ENCODE measurements around the gene AKAIN1. TPM values are rescaled to one million over a fixed set of nuclear protein-coding genes. Genes with fewer than 3 reads are reported as not detected.

Gene AKAIN1
- total RNA-seq, 2 experiments from 2014 or later: not detected

DNA sequence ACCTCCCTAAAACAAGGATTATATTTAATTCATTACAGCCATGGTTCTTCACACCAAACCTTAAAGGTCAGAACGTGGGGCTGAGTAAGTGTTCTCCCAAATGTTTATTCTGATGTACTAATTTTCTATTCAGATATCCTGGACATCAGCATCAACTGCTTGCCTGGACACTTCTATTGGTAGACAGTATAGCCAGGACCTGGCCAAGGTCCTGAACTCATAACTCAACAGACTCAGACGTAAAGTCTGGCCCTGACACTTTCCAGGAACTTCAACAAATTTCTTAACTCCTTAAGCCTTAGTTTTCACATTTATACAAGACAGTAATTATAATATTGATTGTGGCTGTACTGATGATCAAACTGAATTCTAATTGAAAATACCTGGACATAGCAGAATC, 89.1 kb downstream of the AKAIN1 start:
- no peak overlapping the region for H3K4me3 ChIP-seq (ENCODE audit: low read depth, low read length, poor library complexity, severe bottlenecking)
- intact Hi-C loops (cut with micrococcal nuclease; ENCODE audit: unreplicated experiment): no loop called here
- POLR2A ChIA-PET: no interaction called here
- H3K4me1 ChIP-seq (ENCODE audit: insufficient read depth, low read length, poor library complexity, severe bottlenecking): no peaks in the 10 kb centered on the region
- no peaks in the 10 kb centered on the region for H3K9me3 ChIP-seq (ENCODE audit: low read length)
- no peak overlapping the region for H2AFZ ChIP-seq (ENCODE audit: low read length)
- no TSS peak for BruUV-seq (replicated peaks)
- H3K9me2 ChIP-seq (ENCODE audit: insufficient read depth, low read length): no peaks in the 10 kb centered on the region
- no peaks in the 10 kb centered on the region for H4K20me1 ChIP-seq (ENCODE audit: insufficient read depth, low read length)
- TF ChIP-seq, protein P1, sequence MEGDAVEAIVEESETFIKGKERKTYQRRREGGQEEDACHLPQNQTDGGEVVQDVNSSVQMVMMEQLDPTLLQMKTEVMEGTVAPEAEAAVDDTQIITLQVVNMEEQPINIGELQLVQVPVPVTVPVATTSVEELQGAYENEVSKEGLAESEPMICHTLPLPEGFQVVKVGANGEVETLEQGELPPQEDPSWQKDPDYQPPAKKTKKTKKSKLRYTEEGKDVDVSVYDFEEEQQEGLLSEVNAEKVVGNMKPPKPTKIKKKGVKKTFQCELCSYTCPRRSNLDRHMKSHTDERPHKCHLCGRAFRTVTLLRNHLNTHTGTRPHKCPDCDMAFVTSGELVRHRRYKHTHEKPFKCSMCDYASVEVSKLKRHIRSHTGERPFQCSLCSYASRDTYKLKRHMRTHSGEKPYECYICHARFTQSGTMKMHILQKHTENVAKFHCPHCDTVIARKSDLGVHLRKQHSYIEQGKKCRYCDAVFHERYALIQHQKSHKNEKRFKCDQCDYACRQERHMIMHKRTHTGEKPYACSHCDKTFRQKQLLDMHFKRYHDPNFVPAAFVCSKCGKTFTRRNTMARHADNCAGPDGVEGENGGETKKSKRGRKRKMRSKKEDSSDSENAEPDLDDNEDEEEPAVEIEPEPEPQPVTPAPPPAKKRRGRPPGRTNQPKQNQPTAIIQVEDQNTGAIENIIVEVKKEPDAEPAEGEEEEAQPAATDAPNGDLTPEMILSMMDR (conservative IDR thresholded peaks at IDR 0.05; ENCODE audit: low read length): no peak
- no peak for TF ChIP-seq EZH2phosphoT487 (IDR thresholded peaks at IDR 0.05; ENCODE audit: borderline replicate concordance, low read depth, low read length)
- CTCF ChIA-PET (ENCODE audit: unreplicated experiment): no interaction called here
- no peaks in the 10 kb centered on the region for H3K36me3 ChIP-seq (ENCODE audit: insufficient read depth, low read length)
- no peaks in the 10 kb centered on the region for H3K79me2 ChIP-seq (ENCODE audit: insufficient read depth, low read depth, low read length)
- H3K27ac ChIP-seq (ENCODE audit: low read depth, low read length, poor library complexity, severe bottlenecking): no peak overlapping the region
- no peak overlapping the region for H3K4me2 ChIP-seq (ENCODE audit: low read length)
- no peak for DNase-seq (ENCODE audit: low spot score)

DNA sequence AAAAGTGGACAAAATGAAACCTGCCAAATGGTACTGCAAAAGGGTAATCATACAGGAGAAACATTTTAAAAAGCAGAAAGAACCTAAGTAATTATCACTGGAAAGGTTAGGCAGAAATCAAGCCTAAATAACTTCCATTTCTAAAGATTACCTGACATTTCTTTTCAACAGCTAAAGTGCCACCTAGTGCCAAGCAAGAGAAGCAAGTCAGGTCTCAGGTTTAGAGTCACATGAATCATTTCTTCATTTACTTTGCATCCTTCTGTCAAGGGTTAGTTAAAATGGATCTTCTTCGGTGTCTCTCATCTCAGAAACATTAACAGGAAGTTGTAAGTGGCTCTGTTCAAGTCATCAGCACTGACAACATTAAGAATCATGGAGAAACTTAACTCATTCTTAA, 90.3 kb downstream of the AKAIN1 start:
- TF ChIP-seq, protein P1 (conservative IDR thresholded peaks at IDR 0.05; ENCODE audit: low read length): peak; percentile 80
- no peak for TF ChIP-seq EZH2phosphoT487 (IDR thresholded peaks at IDR 0.05; ENCODE audit: borderline replicate concordance, low read depth, low read length)
- intact Hi-C loops (cut with micrococcal nuclease; ENCODE audit: unreplicated experiment): no loop called here
- H3K9me3 ChIP-seq (ENCODE audit: low read length): no peaks in the 10 kb centered on the region
- H3K4me2 ChIP-seq (ENCODE audit: low read length): no peak overlapping the region
- peak; percentile 24 for DNase-seq (ENCODE audit: low spot score)
- H3K4me1 ChIP-seq (ENCODE audit: insufficient read depth, low read length, poor library complexity, severe bottlenecking): no peaks in the 10 kb centered on the region
- BruUV-seq (replicated peaks): no TSS peak
- H3K36me3 ChIP-seq (ENCODE audit: insufficient read depth, low read length): no peaks in the 10 kb centered on the region
- ChIA-PET POLR2A (no interaction called here), CTCF (ENCODE audit: unreplicated experiment) (no interaction called here)
- no peaks in the 10 kb centered on the region for H4K20me1 ChIP-seq (ENCODE audit: insufficient read depth, low read length)
- no peaks in the 10 kb centered on the region for H3K9me2 ChIP-seq (ENCODE audit: insufficient read depth, low read length)
- H2AFZ ChIP-seq (ENCODE audit: low read length): no peak overlapping the region
- H3K27ac ChIP-seq (ENCODE audit: low read depth, low read length, poor library complexity, severe bottlenecking): no peak overlapping the region
- no peak overlapping the region for H3K4me3 ChIP-seq (ENCODE audit: low read depth, low read length, poor library complexity, severe bottlenecking)
- H3K79me2 ChIP-seq (ENCODE audit: insufficient read depth, low read depth, low read length): no peaks in the 10 kb centered on the region

DNA sequence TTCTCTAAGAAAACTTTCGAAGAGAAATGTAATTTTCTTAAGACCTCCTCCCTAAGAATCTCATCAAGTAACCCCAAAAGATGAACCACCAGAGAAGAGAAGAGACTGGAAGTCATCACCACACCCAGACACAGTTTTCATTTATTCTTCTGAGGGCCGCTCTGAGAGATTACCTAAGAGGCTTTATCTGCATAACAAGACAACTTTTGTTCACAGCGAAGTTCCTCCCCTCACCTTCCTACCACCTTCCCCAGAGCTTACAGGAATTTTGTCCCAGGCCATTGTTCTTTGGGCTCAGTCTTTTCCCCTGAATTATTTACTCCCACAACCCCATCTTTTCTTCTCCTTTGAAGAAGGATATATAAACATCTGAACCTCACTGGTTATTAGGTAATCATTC, 92.8 kb downstream of the AKAIN1 start:
- no peak overlapping the region for H2AFZ ChIP-seq (ENCODE audit: low read length)
- intact Hi-C loops (cut with micrococcal nuclease; ENCODE audit: unreplicated experiment): no loop called here
- POLR2A ChIA-PET: no interaction called here
- H3K79me2 ChIP-seq (ENCODE audit: insufficient read depth, low read depth, low read length): no peaks in the 10 kb centered on the region
- no peak overlapping the region for H3K27ac ChIP-seq (ENCODE audit: low read depth, low read length, poor library complexity, severe bottlenecking)
- H4K20me1 ChIP-seq (ENCODE audit: insufficient read depth, low read length): no peaks in the 10 kb centered on the region
- DNase-seq (ENCODE audit: low spot score): no peak
- H3K9me3 ChIP-seq (ENCODE audit: low read length): no peaks in the 10 kb centered on the region
- H3K4me3 ChIP-seq (ENCODE audit: low read depth, low read length, poor library complexity, severe bottlenecking): no peak overlapping the region
- H3K36me3 ChIP-seq (ENCODE audit: insufficient read depth, low read length): no peaks in the 10 kb centered on the region
- H3K4me1 ChIP-seq (ENCODE audit: insufficient read depth, low read length, poor library complexity, severe bottlenecking): no peaks in the 10 kb centered on the region
- CTCF ChIA-PET (ENCODE audit: unreplicated experiment): no interaction called here
- no TSS peak for BruUV-seq (replicated peaks)
- TF ChIP-seq, protein P1 (conservative IDR thresholded peaks at IDR 0.05; ENCODE audit: low read length): no peak
- no peak overlapping the region for H3K4me2 ChIP-seq (ENCODE audit: low read length)
- no peaks in the 10 kb centered on the region for H3K9me2 ChIP-seq (ENCODE audit: insufficient read depth, low read length)
